Kidney (tissue), 14 donors: ENCODE measurements around the gene NFE2. TPM values are rescaled to one million over a fixed set of nuclear protein-coding genes. Genes with fewer than 3 reads are reported as not detected.

ENCODE experiments used
- DNase-seq, 5 donors: peaks; one replicate each; pipeline ENCODE4 v3.0.0-alpha.2; 2013 to 2020
- FAIRE-seq: peaks from 2 replicates; lab custom pipeline; 2012; peaks lifted over from hg19 to GRCh38; lab: Jason Lieb, UNC
- H3K27ac ChIP-seq, 2 donors: one replicate each; pipeline ENCODE4 v1.7.0; 2013; ENCODE audit warnings: low read depth in 2 of 2, low read length in 2 of 2, inconsistent platforms in 1 of 2
- H3K27me3 ChIP-seq: one replicate; pipeline ENCODE4 v1.7.1; 2013; ENCODE audit warnings: low read length, inconsistent platforms; ENCODE audit not compliant: control insufficient read depth, insufficient read depth
- H3K36me3 ChIP-seq, 3 donors: one replicate each; pipeline versions ENCODE4 v1.7.0 to v1.7.1; 2013; ENCODE audit warnings: low read length in 3 of 3, control low read depth in 1 of 3, inconsistent platforms in 1 of 3; ENCODE audit not compliant: insufficient read depth in 3 of 3, control insufficient read depth in 2 of 3
- H3K4me1 ChIP-seq, 3 donors: one replicate each; pipeline versions ENCODE4 v1.7.0 to v1.7.1; 2013; ENCODE audit warnings: low read length in 3 of 3, inconsistent platforms in 1 of 3, low read depth in 1 of 3; ENCODE audit not compliant: control insufficient read depth in 2 of 3, insufficient read depth in 2 of 3
- H3K4me3 ChIP-seq, 3 donors: one replicate each; pipeline versions ENCODE4 v1.7.0 to v1.8.1; 2013; ENCODE audit warnings: low read length in 3 of 3, control low read depth in 1 of 3, inconsistent platforms in 1 of 3
- H3K9ac ChIP-seq, 3 donors: one replicate each; pipeline versions ENCODE4 v1.7.0 to v1.7.1; 2013; ENCODE audit warnings: low read length in 3 of 3, control low read depth in 1 of 3, inconsistent platforms in 1 of 3
- H3K9me3 ChIP-seq, 3 donors: one replicate each; pipeline versions ENCODE4 v1.7.0 to v1.7.1; 2013; ENCODE audit warnings: low read length in 3 of 3, control low read depth in 1 of 3, inconsistent platforms in 1 of 3; ENCODE audit not compliant: control insufficient read depth in 2 of 3, insufficient read depth in 1 of 3
- CTCF ChIP-seq: IDR thresholded peaks from 3 replicates; pipeline ENCODE4 v1.5.1; 2012; ENCODE audit warnings: mild to moderate bottlenecking, moderate library complexity, borderline replicate concordance; ENCODE audit not compliant: insufficient read depth; ENCODE audit errors: extremely low read depth
- intact Hi-C: fragments of 100-400 bp; cut with DNase I; formaldehyde crosslinking; loops from one replicate; pipeline ENCODE4 v1.11.1; 2022
- polyA plus RNA-seq: library from polyadenylated mRNA; stranded (reverse); fragments of 350-450 nt; fragmentation: Illumina TruSeq; extraction: RNeasy Lipid Tissue Mini Kit (QIAGEN cat#74804); gene quantifications from one replicate; pipeline ENCODE4 v1.2.3, GENCODE V29; 2014; ENCODE audit warnings: low read depth, low replicate concordance; ENCODE audit not compliant: insufficient read depth
- total RNA-seq: library from RNA; stranded (reverse); fragmentation: NEBNext Ultra II Directional; extraction: Animal tissue kit (Norgen Biotek cat#: 25700); gene quantifications from one replicate; pipeline ENCODE4 v1.2.1, GENCODE V29; 2021
- donor health status: control.
- donor health status: control.
- donor health status: control.
- donor health status: control.
- donor health status: control.
- donor health status: DM: yes; HTN: yes; CAD: no.
- donor health status: Normal renal cell carcinoma (clear cell type).

Gene NFE2
- total and polyA plus RNA-seq, 2 donors from 2014 or later: 1.6 TPM; not detected in 1

- Histone ChIP-seq H3K27me3 (no peaks in the 10 kb centered on the region), H3K4me3 (no peak overlapping the region), H3K27ac (no peak overlapping the region), H3K9ac (no peak overlapping the region), H3K9me3 (no peaks in the 10 kb centered on the region), H3K36me3 (peaks cover 10 to 38% (median 28%) of the 10 kb centered on the region in 3 donors), H3K4me1 (peaks cover 3 to 9% (median 5%) of the 10 kb centered on the region in 3 donors)
- DNase-seq (peak in 3 of 5 donors; percentile 49 to 73 (median 67)), FAIRE-seq (no peak)
- intact Hi-C loops: no loop called here
- TF ChIP-seq CTCF: no peak
These were observed 40.8 kb upstream of the NFE2 start for GRCh38 chr12:54341378-54342300.

GRCh38 chr12:54340846-54341245 is 40.0 kb upstream of the NFE2 start:
- no peak for TF ChIP-seq CTCF
- H3K9me3 ChIP-seq: no peaks in the 10 kb centered on the region
- no peak for FAIRE-seq
- peaks cover 10 to 38% (median 27%) of the 10 kb centered on the region in 3 donors for H3K36me3 ChIP-seq
- no peak overlapping the region for H3K27ac ChIP-seq
- no peaks in the 10 kb centered on the region for H3K27me3 ChIP-seq
- no peak for DNase-seq
- intact Hi-C loops: no loop called here
- no peak overlapping the region for H3K4me3 ChIP-seq
- H3K4me1 ChIP-seq: peaks cover 3 to 9% (median 5%) of the 10 kb centered on the region in 3 donors
- no peak overlapping the region for H3K9ac ChIP-seq

GRCh38 chr12:54338698-54339296 is 38.0 kb upstream of the NFE2 start:
- Histone ChIP-seq H3K4me1 (peaks cover 3 to 9% (median 5%) of the 10 kb centered on the region in 3 donors), H3K27ac (no peak overlapping the region), H3K36me3 (peaks cover 10 to 28% (median 20%) of the 10 kb centered on the region in 3 donors), H3K27me3 (no peaks in the 10 kb centered on the region), H3K9ac (no peak overlapping the region), H3K9me3 (no peaks in the 10 kb centered on the region), H3K4me3 (no peak overlapping the region)
- TF ChIP-seq CTCF: no peak
- DNase-seq (peak in 2 of 5 donors; percentile 41 to 60), FAIRE-seq (no peak)
- intact Hi-C loops: no loop called here
